C4-2B (cell line): ENCODE data around the gene TNPO2.
A peak's percentile ranks its signal among the peaks of the same experiment; 100 is the strongest.

ENCODE experiments used
- H3K27ac ChIP-seq: fragments of 450-650 bp; 2 replicates; pipeline ENCODE4 v1.5.1; 2017
- ZFX ChIP-seq: fragments of 450-650 bp; IDR thresholded peaks from 2 replicates; pipeline ENCODE4 v1.6.1; 2017
- TF ChIP-seq, protein P1 (sequence below): fragments of 450-650 bp; conservative IDR thresholded peaks from 2 replicates; pipeline ENCODE4 v1.5.1; 2017; ENCODE audit warnings: mild to moderate bottlenecking

Gene TNPO2

DNA sequence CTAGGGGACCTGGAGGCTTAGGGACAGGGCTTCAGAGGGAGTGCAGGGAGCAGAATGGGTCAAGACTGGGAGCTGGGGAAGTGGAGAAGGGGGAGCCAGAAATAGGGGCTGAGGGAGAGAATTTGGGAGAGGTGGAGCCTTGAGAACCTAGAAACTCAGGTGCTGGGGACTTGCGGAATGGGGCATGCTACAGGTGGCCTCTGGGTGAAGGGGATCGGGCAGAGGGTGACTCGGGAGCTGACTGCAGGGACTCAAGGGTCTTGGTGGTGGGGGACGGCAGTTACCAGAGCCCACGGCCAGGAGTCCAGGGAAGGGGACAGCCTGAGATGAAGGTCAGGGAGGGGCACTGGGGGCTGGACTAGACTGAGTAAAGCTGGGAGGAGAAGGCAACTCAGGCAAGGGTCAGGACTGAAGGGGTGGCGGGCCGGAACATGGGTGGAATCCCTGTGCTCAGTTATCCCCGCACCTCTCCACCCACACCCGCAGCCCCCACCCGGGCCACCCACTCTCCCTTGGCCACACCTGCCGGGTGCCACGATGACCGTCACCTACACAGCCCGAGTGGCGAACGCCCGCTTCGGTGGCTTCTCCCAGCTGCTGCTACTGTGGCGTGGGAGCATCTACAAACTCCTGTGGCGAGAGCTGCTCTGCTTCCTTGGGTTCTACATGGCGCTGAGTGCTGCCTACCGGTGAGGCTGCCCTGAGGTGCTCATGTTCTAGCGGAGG lies 28.5 kb upstream of the TNPO2 start:
- TF ChIP-seq, protein P1, sequence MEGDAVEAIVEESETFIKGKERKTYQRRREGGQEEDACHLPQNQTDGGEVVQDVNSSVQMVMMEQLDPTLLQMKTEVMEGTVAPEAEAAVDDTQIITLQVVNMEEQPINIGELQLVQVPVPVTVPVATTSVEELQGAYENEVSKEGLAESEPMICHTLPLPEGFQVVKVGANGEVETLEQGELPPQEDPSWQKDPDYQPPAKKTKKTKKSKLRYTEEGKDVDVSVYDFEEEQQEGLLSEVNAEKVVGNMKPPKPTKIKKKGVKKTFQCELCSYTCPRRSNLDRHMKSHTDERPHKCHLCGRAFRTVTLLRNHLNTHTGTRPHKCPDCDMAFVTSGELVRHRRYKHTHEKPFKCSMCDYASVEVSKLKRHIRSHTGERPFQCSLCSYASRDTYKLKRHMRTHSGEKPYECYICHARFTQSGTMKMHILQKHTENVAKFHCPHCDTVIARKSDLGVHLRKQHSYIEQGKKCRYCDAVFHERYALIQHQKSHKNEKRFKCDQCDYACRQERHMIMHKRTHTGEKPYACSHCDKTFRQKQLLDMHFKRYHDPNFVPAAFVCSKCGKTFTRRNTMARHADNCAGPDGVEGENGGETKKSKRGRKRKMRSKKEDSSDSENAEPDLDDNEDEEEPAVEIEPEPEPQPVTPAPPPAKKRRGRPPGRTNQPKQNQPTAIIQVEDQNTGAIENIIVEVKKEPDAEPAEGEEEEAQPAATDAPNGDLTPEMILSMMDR = no peak
- TF ChIP-seq ZFX = no peak
- H3K27ac ChIP-seq = no peak overlapping the region

DNA sequence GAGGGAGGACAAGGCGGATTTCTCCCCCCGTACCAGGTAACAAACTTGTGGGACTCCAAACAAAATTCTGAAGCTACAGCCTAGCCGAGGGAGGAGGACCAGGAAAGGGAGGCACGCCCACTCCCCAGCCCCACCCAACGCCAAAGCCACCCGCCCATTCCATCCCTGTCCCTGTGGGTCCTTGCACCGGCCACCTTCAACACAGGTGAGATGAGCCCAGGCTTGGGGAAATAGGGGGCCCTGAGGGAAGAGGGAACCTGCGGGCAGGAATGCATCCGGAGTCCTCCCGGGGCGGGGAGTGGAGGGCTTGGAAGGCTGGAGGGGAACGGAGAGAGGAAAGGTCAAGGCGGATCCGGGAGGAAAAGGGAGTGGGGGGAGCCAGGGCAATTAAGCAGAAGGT lies 27.9 kb upstream of the TNPO2 start, which contains the start of gene BEST2:
BEST2 (plus strand) TSS at position 157 of the 400 bp plus-strand sequence. CDS start 802 bp downstream, outside the sequence.
- H3K27ac ChIP-seq = no peak within 1 kb of the TSS
- TF ChIP-seq, protein P1 = no peak
- no peak for TF ChIP-seq ZFX

DNA sequence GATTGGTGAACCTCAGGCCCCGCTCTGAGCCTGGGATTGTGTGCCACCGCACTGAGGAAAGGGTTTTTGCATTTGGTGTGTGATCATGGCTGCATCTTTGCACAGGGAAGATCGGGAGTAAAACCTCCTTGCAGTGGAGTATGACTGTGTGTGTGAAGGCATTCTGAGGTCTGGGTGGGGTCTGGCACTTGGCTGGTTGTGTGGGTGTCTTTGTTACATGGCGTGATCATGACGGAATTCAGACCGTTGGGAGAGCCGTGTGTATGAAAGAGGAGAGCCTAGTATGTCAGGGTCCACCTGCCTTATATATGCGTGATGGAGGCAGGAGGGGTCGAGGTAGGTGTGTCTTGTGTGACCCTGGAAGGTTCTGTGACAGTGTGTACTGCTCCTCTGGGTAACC lies 27.1 kb upstream of the TNPO2 start:
- no peak for TF ChIP-seq ZFX
- TF ChIP-seq, protein P1 = no peak
- no peak overlapping the region for H3K27ac ChIP-seq

DNA sequence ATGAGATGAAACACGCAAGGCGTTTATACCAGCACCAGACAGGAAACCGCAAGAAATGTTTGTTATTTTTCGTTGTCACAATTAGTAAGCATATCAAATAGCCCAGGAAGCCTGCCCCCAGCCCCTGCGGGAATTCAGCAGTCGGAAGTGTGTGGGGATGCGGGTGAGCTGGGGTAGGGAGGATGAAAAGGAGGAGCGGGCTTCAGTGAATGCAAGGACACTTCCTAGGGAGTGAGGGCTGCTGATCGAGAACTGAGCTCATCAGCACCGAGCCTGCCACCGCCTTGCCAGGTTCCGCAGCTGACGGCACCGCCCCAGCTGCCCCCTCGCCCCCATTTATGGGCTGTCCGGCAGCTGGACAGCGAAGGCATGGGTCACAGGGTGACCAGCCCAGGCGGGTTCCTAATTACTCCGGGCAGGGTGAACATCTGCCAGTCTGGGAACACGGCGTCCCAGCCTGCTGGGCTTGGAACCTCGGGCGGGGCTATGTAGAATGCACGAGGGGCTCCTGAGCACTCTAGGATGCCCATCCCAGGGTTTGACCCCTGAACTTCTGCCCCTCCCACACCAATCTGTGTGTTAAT lies 26.3 kb upstream of the TNPO2 start:
- TF ChIP-seq, protein P1 = no peak
- no peak for TF ChIP-seq ZFX
- H3K27ac ChIP-seq = no peak overlapping the region

DNA sequence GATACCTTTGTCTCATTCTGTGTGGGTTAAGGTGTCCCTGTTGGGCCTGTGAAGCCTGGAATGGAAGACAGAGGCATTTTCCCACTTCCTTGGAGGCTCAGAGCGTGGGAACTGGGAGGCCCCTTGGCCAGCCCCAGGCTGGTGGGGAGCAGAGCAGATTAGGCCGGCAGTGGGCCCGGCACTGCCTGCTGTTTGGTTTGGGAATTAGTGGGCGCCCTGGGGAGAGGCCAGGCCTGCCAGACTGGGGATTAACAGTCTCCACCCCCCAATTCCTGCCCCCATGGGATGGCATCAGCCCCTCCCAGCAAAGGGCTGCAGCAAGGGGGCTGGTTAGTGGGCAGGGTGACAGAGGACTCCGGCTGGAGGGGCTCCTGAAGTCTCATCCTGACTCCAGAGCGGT lies 24.8 kb upstream of the TNPO2 start:
- H3K27ac ChIP-seq = no peak overlapping the region
- no peak for TF ChIP-seq ZFX
- TF ChIP-seq, protein P1 = no peak

DNA sequence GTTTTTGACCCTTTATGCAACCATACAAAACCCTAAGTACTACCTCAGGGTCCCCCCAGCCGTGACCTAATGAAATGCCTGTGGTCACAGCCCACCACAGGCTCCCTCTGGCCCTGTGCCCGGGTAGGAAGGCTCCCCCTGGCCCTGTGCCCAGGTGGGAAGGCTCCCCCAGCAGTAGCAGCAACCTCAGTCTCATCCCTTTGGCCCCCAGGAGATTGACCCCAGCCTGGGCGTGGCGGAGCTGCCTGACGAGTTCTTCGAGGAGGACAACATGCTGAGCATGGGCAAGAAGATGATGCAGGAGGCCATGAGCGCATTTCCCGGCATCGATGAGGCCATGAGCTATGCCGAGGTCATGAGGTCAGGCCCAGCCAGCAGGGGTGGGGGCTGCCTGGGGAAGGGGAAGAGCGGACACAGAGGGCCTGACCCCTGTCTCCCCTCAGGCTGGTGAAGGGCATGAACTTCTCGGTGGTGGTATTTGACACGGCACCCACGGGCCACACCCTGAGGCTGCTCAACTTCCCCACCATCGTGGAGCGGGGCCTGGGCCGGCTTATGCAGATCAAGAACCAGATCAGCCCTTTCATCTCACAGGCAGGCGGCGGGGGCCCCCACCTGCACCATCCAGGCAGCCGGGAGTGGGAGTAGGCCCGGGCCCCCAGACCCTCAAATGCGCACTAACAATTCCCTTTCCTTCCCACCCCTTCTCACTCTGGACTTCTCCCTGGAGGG lies 21.6 kb upstream of the TNPO2 start:
- H3K27ac ChIP-seq = no peak overlapping the region
- TF ChIP-seq, protein P1 = no peak
- TF ChIP-seq ZFX = no peak

DNA sequence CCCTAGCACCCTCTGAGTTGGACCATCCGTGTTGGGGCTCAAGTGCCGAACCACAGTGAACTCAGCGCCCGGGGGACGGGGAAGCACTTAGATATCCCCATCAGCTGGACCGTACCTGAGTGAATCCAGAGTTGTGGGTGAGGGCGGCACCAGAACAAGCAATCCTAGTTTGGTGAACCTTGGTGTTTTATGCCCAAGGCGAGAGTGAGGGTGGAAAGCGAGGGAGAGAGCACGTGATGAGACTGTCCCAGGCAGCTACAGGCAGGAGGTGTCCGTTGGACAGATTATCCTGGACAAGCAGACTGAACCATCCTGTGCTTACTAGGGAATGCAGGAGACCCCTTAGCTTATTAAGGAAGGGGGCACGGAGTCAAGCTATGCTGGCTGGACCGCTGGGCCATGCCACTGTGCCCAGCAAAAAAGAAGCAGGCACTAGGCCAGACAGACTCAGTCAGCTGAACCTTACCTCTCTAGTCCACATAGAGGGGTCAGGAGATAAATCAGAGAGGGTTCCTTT lies 14.2 kb upstream of the TNPO2 start:
- TF ChIP-seq ZFX = no peak
- TF ChIP-seq, protein P1 = no peak
- peak overlapping the region; percentile 79 for H3K27ac ChIP-seq
